Measurements from ENCODE around the gene LHFPL2.

Gene LHFPL2

DNA sequence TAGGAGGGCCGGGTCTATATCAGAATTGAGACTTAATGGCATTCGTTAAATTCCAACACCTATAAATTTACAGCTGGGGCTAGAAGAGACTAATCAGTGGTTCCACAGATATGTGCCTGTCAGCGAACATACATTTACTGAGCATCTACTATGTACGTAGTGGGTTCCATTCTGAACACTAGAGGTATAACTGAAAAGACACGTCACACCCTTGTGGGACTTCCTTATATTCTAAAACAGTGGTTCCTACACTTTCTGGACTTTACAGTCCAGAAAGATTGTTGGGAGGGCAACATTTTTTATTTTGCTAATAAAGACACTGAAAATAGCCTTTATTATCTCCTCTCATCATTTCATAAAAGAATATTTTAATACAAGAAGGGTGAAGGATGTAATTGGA, 147.7 kb downstream of the LHFPL2 start:
- Histone ChIP-seq H3F3A (ENCODE audit: insufficient read depth) (no peaks in the 10 kb centered on the region; the same call in 1 of the 2 replicates), H3K9ac (ENCODE audit: low read length) (no peak overlapping the region), H3K79me2 (ENCODE audit: insufficient read depth, low read length) (peaks cover 90% of the 10 kb centered on the region), H3K36me3 (ENCODE audit: low read length) (no peaks in the 10 kb centered on the region; the same call in 1 of the 2 replicates), H3K9me2 (replicated peaks; ENCODE audit: insufficient read depth, low read length) (no peaks in the 10 kb centered on the region), H3K27me3 (ENCODE audit: low read length) (no peaks in the 10 kb centered on the region), H3K4me3 (ENCODE audit: insufficient read depth, low read length, poor library complexity, severe bottlenecking) (no peak overlapping the region), H2AFZ (ENCODE audit: low read depth, low read length, severe bottlenecking) (no peak overlapping the region), H3K4me2 (ENCODE audit: low read depth, low read length, poor library complexity, severe bottlenecking) (no peak overlapping the region), H4K20me1 (ENCODE audit: low read depth, low read length) (no peaks in the 10 kb centered on the region; the same call in 1 of the 2 replicates), H3K27ac (ENCODE audit: low read depth, low read length) (no peak overlapping the region), H3K9me3 (ENCODE audit: insufficient read depth, low read length) (no peaks in the 10 kb centered on the region)
- no peak for TF ChIP-seq CTCF (IDR thresholded peaks at IDR 0.05; ENCODE audit: insufficient read depth, low read length, poor library complexity, severe bottlenecking)
- no peak for TF ChIP-seq EZH2phosphoT487 (conservative IDR thresholded peaks at IDR 0.05; ENCODE audit: low read length)

GRCh38 chr5:78500028-78500427, 148.5 kb downstream of the LHFPL2 start:
- H3K4me2 ChIP-seq (ENCODE audit: low read depth, low read length, poor library complexity, severe bottlenecking), result no peak overlapping the region
- no peaks in the 10 kb centered on the region; the same call in 1 of the 2 replicates for H3F3A ChIP-seq (ENCODE audit: insufficient read depth)
- H3K36me3 ChIP-seq (ENCODE audit: low read length), result no peaks in the 10 kb centered on the region; the same call in 1 of the 2 replicates
- peaks cover 90% of the 10 kb centered on the region for H3K79me2 ChIP-seq (ENCODE audit: insufficient read depth, low read length)
- TF ChIP-seq CTCF (IDR thresholded peaks at IDR 0.05; ENCODE audit: insufficient read depth, low read length, poor library complexity, severe bottlenecking) (no peak), EZH2phosphoT487 (conservative IDR thresholded peaks at IDR 0.05; ENCODE audit: low read length) (no peak)
- no peak overlapping the region for H3K4me3 ChIP-seq (ENCODE audit: insufficient read depth, low read length, poor library complexity, severe bottlenecking)
- H3K9ac ChIP-seq (ENCODE audit: low read length), result no peak overlapping the region
- H3K9me2 ChIP-seq (replicated peaks; ENCODE audit: insufficient read depth, low read length), result no peaks in the 10 kb centered on the region
- H3K9me3 ChIP-seq (ENCODE audit: insufficient read depth, low read length), result no peaks in the 10 kb centered on the region
- H4K20me1 ChIP-seq (ENCODE audit: low read depth, low read length), result no peaks in the 10 kb centered on the region
- H3K27me3 ChIP-seq (ENCODE audit: low read length), result no peaks in the 10 kb centered on the region
- no peak overlapping the region for H2AFZ ChIP-seq (ENCODE audit: low read depth, low read length, severe bottlenecking)
- H3K27ac ChIP-seq (ENCODE audit: low read depth, low read length), result no peak overlapping the region

- Histone ChIP-seq H3K27me3 (ENCODE audit: low read length) (no peaks in the 10 kb centered on the region), H3K27ac (ENCODE audit: low read depth, low read length) (no peak overlapping the region), H3F3A (ENCODE audit: insufficient read depth) (no peaks in the 10 kb centered on the region; the same call in 1 of the 2 replicates), H3K9me3 (ENCODE audit: insufficient read depth, low read length) (no peaks in the 10 kb centered on the region), H3K9ac (ENCODE audit: low read length) (no peak overlapping the region), H3K79me2 (ENCODE audit: insufficient read depth, low read length) (peaks cover 90% of the 10 kb centered on the region), H4K20me1 (ENCODE audit: low read depth, low read length) (no peaks in the 10 kb centered on the region), H3K4me2 (ENCODE audit: low read depth, low read length, poor library complexity, severe bottlenecking) (no peak overlapping the region), H2AFZ (ENCODE audit: low read depth, low read length, severe bottlenecking) (no peak overlapping the region), H3K9me2 (replicated peaks; ENCODE audit: insufficient read depth, low read length) (no peaks in the 10 kb centered on the region), H3K4me3 (ENCODE audit: insufficient read depth, low read length, poor library complexity, severe bottlenecking) (no peak overlapping the region), H3K36me3 (ENCODE audit: low read length) (no peaks in the 10 kb centered on the region; the same call in 1 of the 2 replicates)
- TF ChIP-seq EZH2phosphoT487 (conservative IDR thresholded peaks at IDR 0.05; ENCODE audit: low read length) (no peak), CTCF (IDR thresholded peaks at IDR 0.05; ENCODE audit: insufficient read depth, low read length, poor library complexity, severe bottlenecking) (no peak)
These were observed 149.1 kb downstream of the LHFPL2 start for GRCh38 chr5:78499485-78499884.
